ENCODE measurements around the gene HIGD1B.

HIGD1B gene

GRCh38 chr17:44840274-44840673 is 7.4 kb upstream of the HIGD1B start:
- DNase-seq: no peak

- DNase-seq: peak; percentile 14
Measured at GRCh38 chr17:44840936-44841335, 6.7 kb upstream of the HIGD1B start.

GRCh38 chr17:44842748-44843147 is 4.9 kb upstream of the HIGD1B start:
- peak; percentile 50 for DNase-seq

GRCh38 chr17:44844390-44844830 is 3.3 kb upstream of the HIGD1B start:
- DNase-seq: no peak

- DNase-seq: no peak
Measured at GRCh38 chr17:44846206-44846605, 1.5 kb upstream of the HIGD1B start.

GRCh38 chr17:44848257-44848795 is 643 bp downstream of the HIGD1B start:
- no peak for DNase-seq

- DNase-seq: no peak
Measured at GRCh38 chr17:44848961-44849489, 1.3 kb downstream of the HIGD1B start.

- no peak for DNase-seq
Measured at GRCh38 chr17:44850025-44850424, 2.3 kb downstream of the HIGD1B start.

GRCh38 chr17:44850612-44851011 is 2.9 kb downstream of the HIGD1B start:
- DNase-seq: no peak

- no peak for DNase-seq
Measured at GRCh38 chr17:44854192-44854591, 6.5 kb downstream of the HIGD1B start.

GRCh38 chr17:44859701-44860100 is 12.0 kb downstream of the HIGD1B start:
- DNase-seq: no peak

- no peak for DNase-seq
Measured at GRCh38 chr17:44862278-44862914, 14.7 kb downstream of the HIGD1B start.

- DNase-seq: no peak
Measured at GRCh38 chr17:44863061-44863918, 15.6 kb downstream of the HIGD1B start.

- DNase-seq: no peak
Measured at GRCh38 chr17:44864831-44865230, 17.1 kb downstream of the HIGD1B start.

GRCh38 chr17:44865231-44865660 is 17.6 kb downstream of the HIGD1B start:
- DNase-seq: peak; percentile 91

- DNase-seq: no peak
Measured at GRCh38 chr17:44865931-44866330, 18.2 kb downstream of the HIGD1B start.

- DNase-seq: no peak
Measured at GRCh38 chr17:44867841-44868240, 20.2 kb downstream of the HIGD1B start.

- DNase-seq: no peak
Measured at GRCh38 chr17:44871556-44871955, 23.9 kb downstream of the HIGD1B start.

- no peak for DNase-seq
Measured at GRCh38 chr17:44872131-44872768, 24.6 kb downstream of the HIGD1B start.

GRCh38 chr17:44875761-44876160 is 28.1 kb downstream of the HIGD1B start:
- no peak for DNase-seq

GRCh38 chr17:44877121-44877520 is 29.4 kb downstream of the HIGD1B start:
- DNase-seq: no peak

GRCh38 chr17:44878627-44879221 is 31.0 kb downstream of the HIGD1B start:
- peak; percentile 80 for DNase-seq

GRCh38 chr17:44879376-44879775 is 31.7 kb downstream of the HIGD1B start:
- no peak for DNase-seq
